ENCODE measurements around the gene SCFD2.

DNA sequence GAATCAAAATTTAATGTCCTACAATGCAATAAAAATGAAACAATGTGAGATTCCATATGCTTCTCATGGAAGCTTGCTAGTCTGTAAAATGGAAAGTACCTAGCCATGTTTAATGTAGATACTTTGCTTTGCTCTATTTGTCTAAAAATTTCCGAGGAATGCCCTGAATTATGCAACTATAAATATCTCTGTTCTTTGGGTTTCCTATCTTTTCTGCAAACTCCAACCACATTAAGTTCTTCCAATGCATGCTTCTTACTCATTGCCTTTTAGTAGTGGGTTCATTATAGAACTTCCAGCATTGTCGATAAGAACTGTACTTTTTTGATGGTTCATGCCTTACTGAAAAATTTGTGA, 325.4 kb downstream of the SCFD2 start:
- TF ChIP-seq, protein P1, sequence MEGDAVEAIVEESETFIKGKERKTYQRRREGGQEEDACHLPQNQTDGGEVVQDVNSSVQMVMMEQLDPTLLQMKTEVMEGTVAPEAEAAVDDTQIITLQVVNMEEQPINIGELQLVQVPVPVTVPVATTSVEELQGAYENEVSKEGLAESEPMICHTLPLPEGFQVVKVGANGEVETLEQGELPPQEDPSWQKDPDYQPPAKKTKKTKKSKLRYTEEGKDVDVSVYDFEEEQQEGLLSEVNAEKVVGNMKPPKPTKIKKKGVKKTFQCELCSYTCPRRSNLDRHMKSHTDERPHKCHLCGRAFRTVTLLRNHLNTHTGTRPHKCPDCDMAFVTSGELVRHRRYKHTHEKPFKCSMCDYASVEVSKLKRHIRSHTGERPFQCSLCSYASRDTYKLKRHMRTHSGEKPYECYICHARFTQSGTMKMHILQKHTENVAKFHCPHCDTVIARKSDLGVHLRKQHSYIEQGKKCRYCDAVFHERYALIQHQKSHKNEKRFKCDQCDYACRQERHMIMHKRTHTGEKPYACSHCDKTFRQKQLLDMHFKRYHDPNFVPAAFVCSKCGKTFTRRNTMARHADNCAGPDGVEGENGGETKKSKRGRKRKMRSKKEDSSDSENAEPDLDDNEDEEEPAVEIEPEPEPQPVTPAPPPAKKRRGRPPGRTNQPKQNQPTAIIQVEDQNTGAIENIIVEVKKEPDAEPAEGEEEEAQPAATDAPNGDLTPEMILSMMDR (conservative IDR thresholded peaks at IDR 0.05; ENCODE audit: low read depth, low read length), result no peak
- TF ChIP-seq EZH2phosphoT487 (IDR thresholded peaks at IDR 0.05; ENCODE audit: borderline replicate concordance, low read length), result no peak

Measured in PC-3 (cell line).